Activated CD8-positive, alpha-beta memory T cell treated with anti-CD3 and anti-CD28 coated beads, Interleukin-2, amount 10 ng/mL, durations not matched to agents 7 days and 5 days (primary cell): ENCODE results near the gene SYT9. TPM values are rescaled to one million over a fixed set of nuclear protein-coding genes. Genes with fewer than 3 reads are reported as not detected.

Source experiments
- ATAC-seq: fragments of 150-1000 bp; cut with Tn5 transposase; one replicate; pipeline ENCODE4 v1.10.0; 2021; ENCODE audit warnings: moderate library complexity
- CTCF ChIA-PET: fragments of 350-600 bp; sonication (Branson Sonifier 250); formaldehyde crosslinking; loops from one replicate; lab custom pipeline; 2021; ENCODE audit warnings: antibody characterized with exemption; lab: Charles Lee
- DNase-seq: peaks from one replicate; pipeline ENCODE4 v3.0.0-alpha.2; 2020
- H3K27ac Mint-ChIP-seq: one replicate; pipeline ENCODE4 v1.8.0; 2021; ENCODE audit warnings: mild to moderate bottlenecking, mixed read lengths
- H3K27me3 Mint-ChIP-seq: one replicate; pipeline ENCODE4 v1.8.0; 2021; ENCODE audit warnings: mixed read lengths
- H3K36me3 Mint-ChIP-seq: one replicate; pipeline ENCODE4 v1.8.0; 2021; ENCODE audit warnings: mild to moderate bottlenecking, mixed read lengths
- H3K4me1 Mint-ChIP-seq: one replicate; pipeline ENCODE4 v1.8.0; 2021; ENCODE audit warnings: mixed read lengths
- H3K4me3 Mint-ChIP-seq: one replicate; pipeline ENCODE4 v1.8.0; 2021; ENCODE audit warnings: mild to moderate bottlenecking, moderate library complexity, mixed read lengths
- H3K9me3 Mint-ChIP-seq: one replicate; pipeline ENCODE4 v1.8.0; 2022; ENCODE audit warnings: low read depth, mixed read lengths
- total RNA-seq, 2 experiments: library from RNA; stranded (reverse); gene quantifications; one replicate each; pipeline ENCODE4 v1.2.3, GENCODE V29; 2021

The SYT9 gene
- total RNA-seq, 2 experiments from 2014 or later = not detected

- H3K27ac Mint-ChIP-seq = no peak overlapping the region
- H3K36me3 Mint-ChIP-seq = no peaks in the 10 kb centered on the region
- no peaks in the 10 kb centered on the region for H3K4me1 Mint-ChIP-seq
- no peaks in the 10 kb centered on the region for H3K27me3 Mint-ChIP-seq
- DNase-seq (no peak), ATAC-seq (no peak)
- CTCF ChIA-PET = no interaction called here
- no peaks in the 10 kb centered on the region for H3K9me3 Mint-ChIP-seq
- H3K4me3 Mint-ChIP-seq = no peak overlapping the region
These were observed 199.8 kb downstream of the SYT9 start for GRCh38 chr11:7451520-7451919.

DNA sequence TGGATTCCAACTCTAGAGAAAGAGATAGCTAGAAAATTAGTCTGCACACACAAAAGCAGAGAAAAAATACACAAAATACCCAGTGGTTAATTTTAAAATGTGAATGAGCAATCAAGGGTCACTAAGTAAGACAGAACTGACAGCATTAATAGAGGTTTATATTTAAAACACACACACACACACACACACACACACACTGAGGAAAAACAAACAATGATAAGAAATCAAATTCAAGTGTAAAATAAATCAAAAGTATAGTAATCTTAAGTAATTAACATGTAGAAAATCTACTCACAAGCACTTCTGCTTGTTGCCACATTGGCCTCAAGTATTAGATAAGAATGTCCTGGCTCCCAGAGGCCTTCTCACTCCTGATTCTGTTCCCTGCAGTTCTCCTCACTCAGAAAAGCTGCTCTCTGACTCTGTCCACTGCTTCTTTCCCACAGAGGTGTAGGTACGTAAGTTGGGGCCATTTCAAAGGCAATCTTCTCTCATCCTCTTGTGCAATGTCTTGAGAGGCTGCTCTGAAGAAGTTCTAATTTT, 200.3 kb downstream of the SYT9 start:
- no peak for ATAC-seq
- H3K36me3 Mint-ChIP-seq = no peaks in the 10 kb centered on the region

DNA sequence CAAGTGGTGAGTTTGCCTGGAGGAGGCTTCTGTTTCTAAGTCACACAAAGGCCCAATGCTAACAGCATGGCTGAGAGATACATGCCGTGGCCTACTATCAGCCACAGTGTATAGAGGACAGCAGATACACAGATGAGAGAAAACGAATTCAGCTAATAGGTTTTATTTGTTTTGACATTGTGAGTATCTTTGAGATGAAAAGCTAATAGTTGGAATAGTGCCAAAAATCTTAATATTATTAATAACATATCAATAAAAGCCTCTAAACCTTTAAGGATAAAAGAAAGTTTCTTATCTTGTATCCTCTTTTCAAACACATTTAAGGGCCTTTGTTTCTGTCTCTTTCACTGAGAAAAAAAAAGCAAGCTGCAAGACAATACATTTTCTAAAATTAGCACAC, 203.2 kb downstream of the SYT9 start:
- H3K36me3 Mint-ChIP-seq = no peaks in the 10 kb centered on the region
- H3K4me1 Mint-ChIP-seq = no peaks in the 10 kb centered on the region
- no peaks in the 10 kb centered on the region for H3K9me3 Mint-ChIP-seq
- ATAC-seq (no peak), DNase-seq (no peak)
- H3K27ac Mint-ChIP-seq = no peak overlapping the region
- no peak overlapping the region for H3K4me3 Mint-ChIP-seq
- no peaks in the 10 kb centered on the region for H3K27me3 Mint-ChIP-seq
- CTCF ChIA-PET = interaction anchor here (0.9 kb wide), 1 partner anchor 12 kb away, joined by 3 read pairs; no protein-coding TSS in a partner anchor

More for the DNA sequence above, 200.3 kb downstream of the SYT9 start:
- Mint-ChIP-seq H3K27ac (no peak overlapping the region), H3K27me3 (no peaks in the 10 kb centered on the region), H3K9me3 (no peaks in the 10 kb centered on the region), H3K4me1 (no peaks in the 10 kb centered on the region), H3K4me3 (no peak overlapping the region)
- no peak for DNase-seq
- CTCF ChIA-PET = interaction anchor here (1.4 kb wide), 1 partner anchor 61 kb away, joined by 3 read pairs; no protein-coding TSS in a partner anchor

DNA sequence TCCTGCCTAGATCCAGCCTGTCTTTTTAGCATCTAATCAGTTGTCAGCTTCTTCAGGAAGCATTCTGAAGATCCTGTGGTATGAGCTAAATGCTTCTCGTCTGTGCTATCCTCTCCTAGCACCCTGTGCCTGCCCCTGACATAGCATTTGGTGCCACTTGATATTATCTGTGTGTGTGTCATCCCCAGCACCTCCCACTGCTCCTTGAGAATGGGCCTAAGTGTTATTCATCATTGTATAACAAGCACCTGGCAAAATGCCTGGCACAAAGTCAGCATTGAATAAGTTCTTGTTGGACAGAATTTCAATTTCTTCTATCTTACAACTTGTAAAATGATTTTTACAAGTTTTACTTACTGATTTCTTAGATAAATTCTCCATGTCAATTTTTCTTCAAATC, 205.5 kb downstream of the SYT9 start:
- no peaks in the 10 kb centered on the region for H3K36me3 Mint-ChIP-seq
- H3K9me3 Mint-ChIP-seq = no peaks in the 10 kb centered on the region
- no peak for ATAC-seq
- H3K4me3 Mint-ChIP-seq = no peak overlapping the region
- H3K27me3 Mint-ChIP-seq = peaks cover 3% of the 10 kb centered on the region
- H3K4me1 Mint-ChIP-seq = no peaks in the 10 kb centered on the region
- DNase-seq = no peak
- CTCF ChIA-PET = no interaction called here
- no peak overlapping the region for H3K27ac Mint-ChIP-seq

GRCh38 chr11:7462706-7463105, 211.0 kb downstream of the SYT9 start:
- no peak for ATAC-seq
- Mint-ChIP-seq H3K9me3 (no peaks in the 10 kb centered on the region), H3K4me1 (peaks cover 1% of the 10 kb centered on the region)

DNA sequence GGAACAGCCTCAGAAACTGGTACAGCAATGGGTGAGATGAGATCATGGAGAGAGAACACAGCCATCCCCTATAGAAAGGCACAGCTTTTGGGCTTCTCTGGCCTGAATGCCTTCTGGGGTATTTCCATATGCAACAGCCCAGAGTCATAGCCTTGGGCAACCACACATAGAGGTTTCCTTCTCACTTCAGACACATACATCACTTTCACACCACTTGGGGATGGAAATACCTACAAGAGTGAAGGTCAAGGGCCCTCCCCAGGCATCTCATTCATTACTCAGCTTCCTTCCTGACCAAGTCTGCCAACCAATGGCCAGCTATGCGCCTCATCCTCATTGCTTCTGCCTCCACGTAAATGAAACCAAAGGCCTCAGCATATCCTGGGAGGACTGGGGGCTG, 215.9 kb downstream of the SYT9 start:
- CTCF ChIA-PET = no interaction called here
- ATAC-seq = no peak

More at GRCh38 chr11:7462706-7463105, 211.0 kb downstream of the SYT9 start:
- no peak for DNase-seq
- Mint-ChIP-seq H3K27me3 (peaks cover 3% of the 10 kb centered on the region), H3K4me3 (no peak overlapping the region), H3K27ac (no peak overlapping the region), H3K36me3 (no peaks in the 10 kb centered on the region)
- CTCF ChIA-PET = no interaction called here

DNA sequence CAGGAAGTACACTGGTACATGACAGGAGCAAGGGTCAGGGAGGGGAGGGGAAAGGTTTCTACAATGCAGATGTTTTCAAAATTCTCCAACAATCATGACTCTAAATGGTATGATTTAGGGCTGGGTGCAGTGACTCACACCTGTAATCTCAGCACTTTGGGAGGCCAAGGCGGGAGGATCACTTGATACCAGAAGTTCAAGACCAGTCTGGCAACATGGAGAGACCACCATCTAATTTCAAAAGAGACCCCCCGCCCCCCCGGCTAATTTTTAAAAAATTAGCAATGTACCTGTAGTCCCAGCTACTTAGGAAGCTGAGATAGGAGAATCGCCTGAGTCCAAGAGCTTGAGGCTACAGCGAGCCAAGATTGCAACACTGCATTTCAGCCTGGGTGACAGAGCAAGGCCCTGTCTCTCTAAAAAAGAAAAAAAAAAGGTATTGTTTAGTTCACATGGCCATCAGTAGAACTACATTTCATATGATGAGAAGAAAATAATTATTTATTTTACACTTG, 217.7 kb downstream of the SYT9 start:
- CTCF ChIA-PET = no interaction called here
- no peak for DNase-seq
- Mint-ChIP-seq H3K27me3 (no peaks in the 10 kb centered on the region), H3K27ac (no peak overlapping the region), H3K9me3 (no peaks in the 10 kb centered on the region), H3K36me3 (no peaks in the 10 kb centered on the region), H3K4me1 (peaks cover 4% of the 10 kb centered on the region), H3K4me3 (no peak overlapping the region)
- no peak for ATAC-seq

More for the DNA sequence above, 215.9 kb downstream of the SYT9 start:
- Mint-ChIP-seq H3K9me3 (no peaks in the 10 kb centered on the region), H3K27ac (no peak overlapping the region), H3K36me3 (no peaks in the 10 kb centered on the region), H3K27me3 (no peaks in the 10 kb centered on the region), H3K4me3 (no peak overlapping the region), H3K4me1 (peaks cover 4% of the 10 kb centered on the region)
- no peak for DNase-seq

DNA sequence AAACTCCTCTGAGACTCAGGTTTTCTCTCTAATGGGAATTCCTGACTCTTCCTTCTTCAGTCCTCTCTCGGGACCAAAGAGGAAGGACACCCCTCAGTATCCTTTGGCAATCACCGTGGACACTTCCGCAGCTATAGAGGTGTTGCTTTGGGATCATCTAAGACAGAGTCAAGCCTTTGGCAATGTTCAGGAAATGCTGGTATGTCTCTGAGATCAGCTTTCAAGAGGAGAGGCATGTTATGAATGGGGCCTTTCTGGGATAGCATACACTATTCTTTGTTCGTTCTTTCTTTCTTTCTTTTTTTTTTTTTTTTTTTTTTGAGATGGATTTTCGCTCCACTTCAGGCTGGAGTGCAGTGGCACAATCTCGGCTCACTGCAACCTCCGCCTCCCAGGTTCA, 219.4 kb downstream of the SYT9 start:
- H3K27ac Mint-ChIP-seq = no peak overlapping the region
- CTCF ChIA-PET = no interaction called here
- no peaks in the 10 kb centered on the region for H3K9me3 Mint-ChIP-seq
- no peak for DNase-seq
- H3K27me3 Mint-ChIP-seq = no peaks in the 10 kb centered on the region
- no peak overlapping the region for H3K4me3 Mint-ChIP-seq
- no peaks in the 10 kb centered on the region for H3K36me3 Mint-ChIP-seq
- no peak for ATAC-seq
- H3K4me1 Mint-ChIP-seq = peaks cover 4% of the 10 kb centered on the region

- H3K4me3 Mint-ChIP-seq = no peak overlapping the region
- no peaks in the 10 kb centered on the region for H3K9me3 Mint-ChIP-seq
These were observed 222.0 kb downstream of the SYT9 start for GRCh38 chr11:7473717-7474116.

GRCh38 chr11:7480113-7480512, 228.4 kb downstream of the SYT9 start:
- Mint-ChIP-seq H3K27ac (no peak overlapping the region), H3K27me3 (peaks cover 3% of the 10 kb centered on the region), H3K4me1 (no peaks in the 10 kb centered on the region), H3K4me3 (no peak overlapping the region), H3K9me3 (no peaks in the 10 kb centered on the region), H3K36me3 (no peaks in the 10 kb centered on the region)
- no peak for DNase-seq
- no peak for ATAC-seq
- CTCF ChIA-PET = interaction anchor here (1.2 kb wide), 1 partner anchor 91 kb away, joined by 3 read pairs; no protein-coding TSS in a partner anchor

More at GRCh38 chr11:7473717-7474116, 222.0 kb downstream of the SYT9 start:
- Mint-ChIP-seq H3K36me3 (no peaks in the 10 kb centered on the region), H3K4me1 (no peaks in the 10 kb centered on the region), H3K27ac (no peak overlapping the region), H3K27me3 (no peaks in the 10 kb centered on the region)
- CTCF ChIA-PET = interaction anchor here (1.0 kb wide), 1 partner anchor 31 kb away, joined by 3 read pairs; no protein-coding TSS in a partner anchor
- ATAC-seq (no peak), DNase-seq (no peak)

- no peak overlapping the region for H3K4me3 Mint-ChIP-seq
- peaks cover 5% of the 10 kb centered on the region for H3K27me3 Mint-ChIP-seq
- DNase-seq (no peak), ATAC-seq (no peak)
- no peaks in the 10 kb centered on the region for H3K36me3 Mint-ChIP-seq
- CTCF ChIA-PET = no interaction called here
- no peak overlapping the region for H3K27ac Mint-ChIP-seq
- H3K4me1 Mint-ChIP-seq = no peaks in the 10 kb centered on the region
- no peaks in the 10 kb centered on the region for H3K9me3 Mint-ChIP-seq
These were observed 232.4 kb downstream of the SYT9 start for GRCh38 chr11:7484131-7484530.

DNA sequence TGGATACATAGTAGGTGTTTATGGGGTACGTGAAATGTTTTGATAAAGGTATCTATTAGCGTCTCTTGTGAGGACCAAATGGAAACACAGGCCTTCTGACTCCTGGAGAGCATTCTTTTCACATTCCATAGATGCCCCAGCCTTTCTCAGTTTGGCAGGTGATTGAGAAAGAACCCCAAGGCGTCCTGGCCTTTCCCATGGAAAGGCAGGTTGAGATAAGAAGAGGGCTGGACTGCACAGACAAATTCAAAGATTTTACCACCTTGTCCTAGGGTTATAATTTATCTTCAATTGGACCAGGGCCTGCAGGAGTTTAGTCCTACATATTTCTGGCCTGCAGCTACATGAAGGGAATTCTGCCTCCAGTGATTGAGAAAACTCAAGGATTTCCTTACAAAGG, 232.9 kb downstream of the SYT9 start:
- no peaks in the 10 kb centered on the region for H3K36me3 Mint-ChIP-seq
- no peak for DNase-seq
- no peaks in the 10 kb centered on the region for H3K4me1 Mint-ChIP-seq
- CTCF ChIA-PET = no interaction called here
- H3K27ac Mint-ChIP-seq = no peak overlapping the region
- H3K4me3 Mint-ChIP-seq = no peak overlapping the region
- no peak for ATAC-seq
- no peaks in the 10 kb centered on the region for H3K9me3 Mint-ChIP-seq
- peaks cover 10% of the 10 kb centered on the region for H3K27me3 Mint-ChIP-seq

DNA sequence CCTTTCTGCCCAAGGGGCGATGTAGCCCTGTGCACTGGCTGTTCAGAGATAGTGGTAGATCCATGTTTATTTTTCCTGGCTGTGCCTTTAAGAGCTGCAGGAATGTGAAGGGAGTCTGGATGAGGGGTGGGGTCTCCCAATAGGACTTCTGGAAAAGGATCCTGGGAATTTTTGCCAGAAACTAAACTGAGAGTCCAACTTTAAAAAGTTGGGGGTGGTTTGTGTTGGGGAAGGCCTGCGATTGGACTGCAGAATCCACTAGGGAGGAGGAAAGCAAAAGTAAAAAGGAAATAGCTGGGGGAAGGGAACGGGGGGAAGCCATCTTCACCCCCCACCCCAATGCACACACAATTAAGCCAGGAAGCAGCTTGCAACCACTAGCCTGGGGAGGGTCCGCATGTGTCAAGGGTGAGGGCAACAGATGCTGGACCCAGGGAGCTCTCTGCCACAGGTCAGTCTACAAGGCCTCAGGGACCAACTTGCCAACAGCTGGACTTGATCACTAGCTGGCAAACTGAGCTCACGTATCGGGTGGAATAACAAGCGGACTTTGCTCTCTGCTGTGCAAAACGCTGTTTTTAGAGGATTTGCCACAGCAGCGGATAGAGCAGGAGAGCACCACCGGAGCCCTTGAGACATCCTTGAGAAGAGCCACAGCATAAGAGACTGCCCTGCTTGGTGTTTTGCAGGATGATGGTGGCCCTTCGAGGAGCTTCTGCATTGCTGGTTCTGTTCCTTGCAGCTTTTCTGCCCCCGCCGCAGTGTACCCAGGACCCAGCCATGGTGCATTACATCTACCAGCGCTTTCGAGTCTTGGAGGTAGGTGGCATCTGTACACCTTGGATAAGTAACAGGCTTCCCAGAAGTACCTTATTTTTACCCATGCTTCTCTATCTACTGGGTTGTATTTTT, 233.7 kb downstream of the SYT9 start, which contains the start of gene OLFML1:
TSS of gene OLFML1 (plus strand) at position 321 of the 912 bp plus-strand sequence. CDS start at position 691, 370 bp downstream.
- CTCF ChIA-PET = interaction anchor here (2.4 kb wide), 1 partner anchor 172 kb away, joined by 6 read pairs; no protein-coding TSS in a partner anchor
- H3K27ac Mint-ChIP-seq = no peak within 1 kb of the TSS
- ATAC-seq = no peak

More for the DNA sequence above, 233.7 kb downstream of the SYT9 start, which contains the start of gene OLFML1:
- Mint-ChIP-seq H3K27me3 (peaks cover 10% of the 10 kb centered on the region), H3K4me3 (no peak within 1 kb of the TSS), H3K36me3 (no peaks in the 10 kb centered on the region), H3K4me1 (no peaks in the 10 kb centered on the region), H3K9me3 (no peaks in the 10 kb centered on the region)
- DNase-seq = no peak
